ENCODE results near the gene ERLIN1.
"Not testable (repeated sequence)": the region's sequence is repeated elsewhere in the genome, so short reads cannot be mapped to it uniquely, and the experiment has no call there.

Gene ERLIN1

DNA sequence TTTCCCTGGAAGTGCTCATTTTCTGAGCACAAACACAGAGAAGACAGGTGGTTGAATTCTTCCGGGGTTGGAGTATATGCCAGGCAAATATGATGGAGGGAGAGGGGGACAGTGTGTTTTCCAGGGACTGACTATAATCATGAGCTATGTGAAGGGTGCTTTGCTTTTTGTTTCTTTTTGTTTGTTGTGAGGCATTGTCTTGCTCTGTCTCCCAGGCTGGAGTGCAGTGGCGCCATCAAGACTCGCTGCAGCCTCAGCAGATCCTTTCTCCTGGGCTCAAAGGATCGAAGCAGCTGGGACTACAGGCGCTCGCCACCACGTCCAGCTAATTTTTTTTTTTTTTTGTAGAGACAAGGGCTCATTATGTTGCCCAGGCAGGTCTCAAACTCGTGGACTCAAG lies 56.9 kb downstream of the ERLIN1 start:
- H3K9me3 ChIP-seq (ENCODE audit: control insufficient read depth, low read depth, low read length) = no peaks in the 10 kb centered on the region
- H3K9ac ChIP-seq (ENCODE audit: low read length) = no peak overlapping the region
- H3K4me3 ChIP-seq (ENCODE audit: low read length) = no peak overlapping the region
- no peaks in the 10 kb centered on the region for H3K4me1 ChIP-seq (ENCODE audit: control insufficient read depth, low read depth, low read length)
- H3K36me3 ChIP-seq (ENCODE audit: control insufficient read depth, low read depth, low read length) = no peaks in the 10 kb centered on the region
- no peaks in the 10 kb centered on the region for H3K27me3 ChIP-seq (ENCODE audit: control insufficient read depth, insufficient read depth, low read length)
- H3K27ac ChIP-seq (ENCODE audit: low read length) = no peak overlapping the region

DNA sequence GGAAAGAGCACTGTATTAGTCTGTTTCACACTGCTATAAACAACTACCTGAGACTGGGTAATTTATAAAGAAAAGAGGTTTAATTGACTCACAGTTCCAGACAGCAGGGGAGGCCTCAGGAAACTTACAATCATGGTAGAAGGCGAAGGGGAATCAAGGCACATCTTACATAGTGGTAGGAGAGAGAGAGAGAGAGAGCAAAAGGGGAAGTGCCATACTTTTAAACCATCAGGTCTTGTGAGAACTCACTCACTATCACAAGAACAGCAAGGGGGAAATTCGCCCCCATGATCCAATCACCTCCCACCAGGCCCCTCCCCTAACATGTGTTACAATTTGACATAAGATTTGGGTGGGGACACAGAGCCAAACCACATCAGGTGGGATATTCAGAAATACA lies 60.5 kb downstream of the ERLIN1 start:
- H3K27me3 ChIP-seq (ENCODE audit: control insufficient read depth, insufficient read depth, low read length); H3K4me3 ChIP-seq (ENCODE audit: low read length); H3K9me3 ChIP-seq (ENCODE audit: control insufficient read depth, low read depth, low read length); H3K4me1 ChIP-seq (ENCODE audit: control insufficient read depth, low read depth, low read length); H3K27ac ChIP-seq (ENCODE audit: low read length); H3K36me3 ChIP-seq (ENCODE audit: control insufficient read depth, low read depth, low read length); H3K9ac ChIP-seq (ENCODE audit: low read length): not testable (repeated sequence)

- Histone ChIP-seq H3K27me3 (ENCODE audit: control insufficient read depth, insufficient read depth, low read length) (no peaks in the 10 kb centered on the region), H3K9me3 (ENCODE audit: control insufficient read depth, low read depth, low read length) (no peaks in the 10 kb centered on the region), H3K4me3 (ENCODE audit: low read length) (no peak overlapping the region), H3K27ac (ENCODE audit: low read length) (no peak overlapping the region), H3K4me1 (ENCODE audit: control insufficient read depth, low read depth, low read length) (no peaks in the 10 kb centered on the region), H3K36me3 (ENCODE audit: control insufficient read depth, low read depth, low read length) (no peaks in the 10 kb centered on the region), H3K9ac (ENCODE audit: low read length) (no peak overlapping the region)
These were observed 61.7 kb downstream of the ERLIN1 start for GRCh38 chr10:100124097-100124496.

DNA sequence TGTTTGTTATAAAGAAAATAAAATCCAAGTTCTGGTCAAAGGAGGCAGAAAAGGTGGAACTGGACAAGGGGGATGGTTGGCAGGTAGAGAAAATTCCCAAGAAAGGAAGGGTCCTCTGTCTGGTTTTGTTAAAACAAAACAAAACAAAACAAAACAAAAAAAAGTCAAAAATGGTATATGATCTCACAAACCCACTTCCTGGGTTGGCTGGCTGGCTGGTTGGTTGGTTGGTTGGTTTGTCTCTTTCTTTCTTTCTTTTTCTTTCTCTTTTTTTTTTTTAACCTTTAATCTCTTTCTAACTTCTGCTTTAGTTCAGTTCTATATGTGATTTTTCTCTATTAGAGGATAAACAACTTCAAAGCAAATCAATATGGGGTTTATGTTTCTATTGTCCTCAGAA lies 63.0 kb downstream of the ERLIN1 start:
- Histone ChIP-seq H3K36me3 (ENCODE audit: control insufficient read depth, low read depth, low read length) (no peaks in the 10 kb centered on the region), H3K9me3 (ENCODE audit: control insufficient read depth, low read depth, low read length) (no peaks in the 10 kb centered on the region)

DNA sequence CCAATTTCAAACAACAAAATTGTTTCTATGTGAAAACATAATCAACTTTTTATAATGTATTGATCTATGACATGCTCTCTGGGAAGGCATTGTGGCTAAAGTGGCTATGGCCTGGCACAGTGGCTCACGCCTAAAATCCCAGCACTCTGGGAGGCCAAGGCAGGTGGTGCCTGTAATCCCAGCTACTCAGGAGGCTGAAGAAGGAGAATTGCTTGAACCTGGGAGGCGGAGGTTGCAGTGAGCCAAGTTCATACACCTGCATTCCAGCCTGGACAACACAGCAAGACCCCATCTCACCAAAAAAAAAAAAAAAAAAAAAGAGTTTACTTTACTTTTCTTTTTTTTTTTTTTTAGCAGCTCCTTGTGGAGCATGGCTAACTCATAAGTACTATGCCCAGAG lies 65.3 kb downstream of the ERLIN1 start:
- no peak overlapping the region for H3K27ac ChIP-seq (ENCODE audit: low read length)
- H3K4me1 ChIP-seq (ENCODE audit: control insufficient read depth, low read depth, low read length) = no peaks in the 10 kb centered on the region
- no peak overlapping the region for H3K9ac ChIP-seq (ENCODE audit: low read length)
- H3K27me3 ChIP-seq (ENCODE audit: control insufficient read depth, insufficient read depth, low read length) = no peaks in the 10 kb centered on the region
- no peaks in the 10 kb centered on the region for H3K36me3 ChIP-seq (ENCODE audit: control insufficient read depth, low read depth, low read length)
- no peak overlapping the region for H3K4me3 ChIP-seq (ENCODE audit: low read length)
- H3K9me3 ChIP-seq (ENCODE audit: control insufficient read depth, low read depth, low read length) = no peaks in the 10 kb centered on the region

More for the DNA sequence above, 63.0 kb downstream of the ERLIN1 start:
- H3K4me1 ChIP-seq (ENCODE audit: control insufficient read depth, low read depth, low read length) = no peaks in the 10 kb centered on the region
- no peak overlapping the region for H3K27ac ChIP-seq (ENCODE audit: low read length)
- H3K27me3 ChIP-seq (ENCODE audit: control insufficient read depth, insufficient read depth, low read length) = no peaks in the 10 kb centered on the region
- H3K4me3 ChIP-seq (ENCODE audit: low read length) = no peak overlapping the region
- H3K9ac ChIP-seq (ENCODE audit: low read length) = no peak overlapping the region

GRCh38 chr10:100119726-100120125 lies 66.1 kb downstream of the ERLIN1 start:
- no peak overlapping the region for H3K4me3 ChIP-seq (ENCODE audit: low read length)
- H3K36me3 ChIP-seq (ENCODE audit: control insufficient read depth, low read depth, low read length) = no peaks in the 10 kb centered on the region
- no peaks in the 10 kb centered on the region for H3K9me3 ChIP-seq (ENCODE audit: control insufficient read depth, low read depth, low read length)
- H3K27ac ChIP-seq (ENCODE audit: low read length) = no peak overlapping the region
- H3K4me1 ChIP-seq (ENCODE audit: control insufficient read depth, low read depth, low read length) = no peaks in the 10 kb centered on the region
- H3K9ac ChIP-seq (ENCODE audit: low read length) = no peak overlapping the region
- H3K27me3 ChIP-seq (ENCODE audit: control insufficient read depth, insufficient read depth, low read length) = no peaks in the 10 kb centered on the region

- Histone ChIP-seq H3K4me1 (ENCODE audit: control insufficient read depth, low read depth, low read length) (no peaks in the 10 kb centered on the region), H3K9me3 (ENCODE audit: control insufficient read depth, low read depth, low read length) (no peaks in the 10 kb centered on the region), H3K27ac (ENCODE audit: low read length) (no peak overlapping the region), H3K9ac (ENCODE audit: low read length) (no peak overlapping the region), H3K36me3 (ENCODE audit: control insufficient read depth, low read depth, low read length) (no peaks in the 10 kb centered on the region), H3K27me3 (ENCODE audit: control insufficient read depth, insufficient read depth, low read length) (no peaks in the 10 kb centered on the region), H3K4me3 (ENCODE audit: low read length) (no peak overlapping the region)
These were observed 70.7 kb downstream of the ERLIN1 start for GRCh38 chr10:100114976-100115770.

- Histone ChIP-seq H3K9me3 (ENCODE audit: control insufficient read depth, low read depth, low read length) (no peaks in the 10 kb centered on the region), H3K27ac (ENCODE audit: low read length) (no peak overlapping the region), H3K4me3 (ENCODE audit: low read length) (no peak overlapping the region), H3K27me3 (ENCODE audit: control insufficient read depth, insufficient read depth, low read length) (no peaks in the 10 kb centered on the region), H3K9ac (ENCODE audit: low read length) (no peak overlapping the region), H3K36me3 (ENCODE audit: control insufficient read depth, low read depth, low read length) (no peaks in the 10 kb centered on the region), H3K4me1 (ENCODE audit: control insufficient read depth, low read depth, low read length) (no peaks in the 10 kb centered on the region)
These were observed 71.4 kb downstream of the ERLIN1 start for GRCh38 chr10:100114460-100114859.

DNA sequence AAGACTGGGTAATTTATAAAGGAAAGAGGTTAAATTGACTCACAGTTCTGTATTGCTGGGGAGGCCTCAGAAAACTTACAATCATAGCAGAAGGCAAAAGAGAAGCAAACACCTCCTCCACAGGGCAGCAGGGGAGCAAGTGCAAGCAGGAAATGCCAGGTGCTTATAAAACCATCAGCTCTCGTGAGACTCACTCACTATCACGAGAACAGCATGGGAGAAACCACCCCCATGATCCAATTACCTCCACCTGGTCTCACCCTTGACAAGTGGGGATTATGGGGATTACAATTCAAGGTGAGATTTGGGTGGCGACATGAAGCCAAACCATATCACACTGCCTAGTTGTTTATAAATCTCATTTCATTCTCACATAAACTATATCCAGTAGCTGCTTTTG lies 76.2 kb downstream of the ERLIN1 start:
- Histone ChIP-seq H3K27ac (ENCODE audit: low read length) (no peak overlapping the region), H3K27me3 (ENCODE audit: control insufficient read depth, insufficient read depth, low read length) (no peaks in the 10 kb centered on the region), H3K4me3 (ENCODE audit: low read length) (no peak overlapping the region), H3K36me3 (ENCODE audit: control insufficient read depth, low read depth, low read length) (no peaks in the 10 kb centered on the region), H3K9me3 (ENCODE audit: control insufficient read depth, low read depth, low read length) (no peaks in the 10 kb centered on the region), H3K9ac (ENCODE audit: low read length) (no peak overlapping the region), H3K4me1 (ENCODE audit: control insufficient read depth, low read depth, low read length) (no peaks in the 10 kb centered on the region)

- Histone ChIP-seq H3K4me1 (ENCODE audit: control insufficient read depth, low read depth, low read length) (no peaks in the 10 kb centered on the region), H3K4me3 (ENCODE audit: low read length) (no peak overlapping the region), H3K9ac (ENCODE audit: low read length) (no peak overlapping the region), H3K27ac (ENCODE audit: low read length) (no peak overlapping the region), H3K9me3 (ENCODE audit: control insufficient read depth, low read depth, low read length) (no peaks in the 10 kb centered on the region), H3K36me3 (ENCODE audit: control insufficient read depth, low read depth, low read length) (no peaks in the 10 kb centered on the region), H3K27me3 (ENCODE audit: control insufficient read depth, insufficient read depth, low read length) (no peaks in the 10 kb centered on the region)
These were observed 79.0 kb downstream of the ERLIN1 start for GRCh38 chr10:100106865-100107264.

DNA sequence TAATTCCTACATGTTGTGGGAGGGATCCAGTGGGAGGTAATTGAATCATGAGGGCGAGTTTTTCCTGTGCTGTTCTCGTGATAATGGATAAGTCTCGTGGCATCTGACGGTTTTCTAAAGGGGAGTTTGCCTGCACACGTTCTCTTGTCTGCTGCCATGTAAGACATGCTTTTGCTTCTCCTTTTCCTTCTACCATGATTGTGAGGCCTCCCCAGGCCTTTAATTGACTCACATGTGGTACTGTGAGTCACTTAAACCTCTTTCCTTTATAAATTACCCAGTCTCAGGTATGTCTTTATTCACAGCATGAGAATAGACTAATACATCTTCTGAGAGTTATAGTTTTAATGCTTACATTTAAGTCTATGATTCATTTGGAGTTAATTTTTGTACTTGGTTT lies 81.5 kb downstream of the ERLIN1 start:
- H3K9ac ChIP-seq (ENCODE audit: low read length) = no peak overlapping the region
- no peaks in the 10 kb centered on the region for H3K4me1 ChIP-seq (ENCODE audit: control insufficient read depth, low read depth, low read length)
- no peaks in the 10 kb centered on the region for H3K27me3 ChIP-seq (ENCODE audit: control insufficient read depth, insufficient read depth, low read length)
- H3K36me3 ChIP-seq (ENCODE audit: control insufficient read depth, low read depth, low read length) = no peaks in the 10 kb centered on the region
- no peaks in the 10 kb centered on the region for H3K9me3 ChIP-seq (ENCODE audit: control insufficient read depth, low read depth, low read length)
- no peak overlapping the region for H3K4me3 ChIP-seq (ENCODE audit: low read length)
- H3K27ac ChIP-seq (ENCODE audit: low read length) = no peak overlapping the region

DNA sequence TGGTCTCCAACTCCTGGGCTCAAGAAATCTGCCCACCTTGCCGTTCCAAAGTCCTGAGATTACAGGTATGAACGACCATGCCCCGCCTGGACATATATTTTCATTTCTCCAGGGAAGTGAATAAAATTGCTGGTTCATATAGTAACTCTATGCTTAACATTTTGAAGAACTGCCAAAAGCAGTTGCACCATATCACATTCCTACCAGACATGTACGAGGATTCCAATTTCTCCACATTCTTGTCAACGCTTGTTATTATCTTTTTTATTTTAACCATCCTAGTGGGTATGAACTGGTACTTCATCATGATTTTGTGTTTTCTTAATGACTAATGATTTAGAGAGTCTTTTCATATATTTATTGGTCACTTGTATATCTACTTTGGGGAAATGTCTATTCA lies 82.2 kb downstream of the ERLIN1 start:
- Histone ChIP-seq H3K4me3 (ENCODE audit: low read length) (no peak overlapping the region), H3K27me3 (ENCODE audit: control insufficient read depth, insufficient read depth, low read length) (no peaks in the 10 kb centered on the region), H3K27ac (ENCODE audit: low read length) (no peak overlapping the region), H3K36me3 (ENCODE audit: control insufficient read depth, low read depth, low read length) (no peaks in the 10 kb centered on the region), H3K9ac (ENCODE audit: low read length) (no peak overlapping the region), H3K4me1 (ENCODE audit: control insufficient read depth, low read depth, low read length) (no peaks in the 10 kb centered on the region), H3K9me3 (ENCODE audit: control insufficient read depth, low read depth, low read length) (no peaks in the 10 kb centered on the region)
